Endothelial cell of umbilical vein (primary cell): ENCODE measurements around the gene HYOU1. TPM values are rescaled to one million over a fixed set of nuclear protein-coding genes. Genes with fewer than 3 reads are reported as not detected.

Source experiments
- BruUV-seq: library from RNA; stranded (reverse); fragments of 400-500 nt; replicated peaks from 2 replicates; lab custom pipeline; 2021; lab: Mats Ljungman, UMichigan
- CTCF ChIA-PET: fragments of 300-600, 350-600 bp; sonication (Branson Sonifier 250); formaldehyde crosslinking; loops from one replicate; lab custom pipeline; 2021; ENCODE audit warnings: antibody characterized with exemption, inconsistent platforms; lab: Charles Lee
- POLR2A ChIA-PET: fragments of 300-600, 350-600 bp; sonication (Branson Sonifier 250); formaldehyde crosslinking; loops from one replicate; lab custom pipeline; 2021; ENCODE audit warnings: antibody characterized with exemption, inconsistent platforms; lab: Charles Lee
- DNase-seq: peaks from one replicate; pipeline ENCODE4 v3.0.0-alpha.2; 2011; ENCODE audit warnings: low read depth, low spot score
- FAIRE-seq: peaks from 2 replicates; lab custom pipeline; 2011; peaks lifted over from hg19 to GRCh38; lab: Jason Lieb, UNC
- H2AFZ ChIP-seq: 2 replicates; pipeline ENCODE4 v1.6.0; 2012; ENCODE audit warnings: low read depth, low read length, control low read depth, inconsistent platforms
- H3K27ac ChIP-seq: 2 replicates; pipeline ENCODE4 v1.5.1; 2011; ENCODE audit warnings: low read depth, mild to moderate bottlenecking, control low read depth, low read length, moderate library complexity; ENCODE audit not compliant: insufficient read depth
- H3K27me3 ChIP-seq, 2 experiments: 2 replicates each; pipeline versions ENCODE4 v1.6.0 to v1.6.1; 2011; ENCODE audit warnings: low read length in 2 of 2, mixed read lengths in 1 of 2; ENCODE audit not compliant: control insufficient read depth in 2 of 2, insufficient read depth in 2 of 2
- H3K36me3 ChIP-seq, 2 experiments: 2 replicates in 1 of 2; 3 replicates in 1 of 2; pipeline ENCODE4 v1.5.1; 2011; ENCODE audit warnings: low read length in 2 of 2, mild to moderate bottlenecking in 1 of 2, moderate library complexity in 1 of 2; ENCODE audit not compliant: control insufficient read depth in 2 of 2, insufficient read depth in 2 of 2; ENCODE audit errors: extremely low read depth in 1 of 2
- H3K4me1 ChIP-seq: 3 replicates; pipeline ENCODE4 v1.5.1; 2011; ENCODE audit warnings: mild to moderate bottlenecking, low read length; ENCODE audit not compliant: control insufficient read depth, insufficient read depth; ENCODE audit errors: extremely low read depth
- H3K4me2 ChIP-seq: 2 replicates; pipeline ENCODE4 v1.6.1; 2011; ENCODE audit warnings: low read length, control low read depth, mixed read lengths; ENCODE audit not compliant: insufficient read depth
- H3K4me3 ChIP-seq, 3 experiments: fragments of 200-600 bp in 1 of 3; sonication (generic), shearing (Covaris generic) in 1 of 3; replicated peaks in 1 of 3; 2 replicates each; pipeline ENCODE4 v1.5.1; 2011 to 2016; ENCODE audit warnings: control low read depth in 3 of 3, low read length in 3 of 3, mild to moderate bottlenecking in 2 of 3, inconsistent platforms in 1 of 3, low read depth in 1 of 3, moderate library complexity in 1 of 3; ENCODE audit not compliant: insufficient read depth in 1 of 3
- H3K79me2 ChIP-seq: 2 replicates; pipeline ENCODE4 v1.6.0; 2012; ENCODE audit warnings: low read length, inconsistent platforms; ENCODE audit not compliant: control insufficient read depth, insufficient read depth
- H3K9ac ChIP-seq: replicated peaks from 2 replicates; pipeline ENCODE3; 2011; ENCODE audit warnings: low read length, control low read depth; ENCODE audit not compliant: insufficient read depth; ENCODE audit errors: extremely low read depth
- H3K9me1 ChIP-seq: replicated peaks from 3 replicates; pipeline ENCODE4 v1.6.0; 2011; ENCODE audit warnings: mild to moderate bottlenecking, low read length; ENCODE audit not compliant: control insufficient read depth, insufficient read depth; ENCODE audit errors: extremely low read depth
- H3K9me3 ChIP-seq: replicated peaks from 2 replicates; pipeline ENCODE4 v1.5.1; 2012; ENCODE audit warnings: low read length, inconsistent platforms; ENCODE audit not compliant: control insufficient read depth, insufficient read depth
- H4K20me1 ChIP-seq: replicated peaks from 2 replicates; pipeline ENCODE3; 2011; ENCODE audit warnings: mild to moderate bottlenecking, low read length; ENCODE audit not compliant: control insufficient read depth, insufficient read depth; ENCODE audit errors: extremely low read depth
- CTCF ChIP-seq, 2 donors: IDR thresholded peaks; 1 replicate in 1 of 2; 2 replicates in 1 of 2; pipeline ENCODE4 v1.5.1; 2011; ENCODE audit warnings: low read length in 2 of 2, mild to moderate bottlenecking in 2 of 2, moderate library complexity in 2 of 2, control low read depth in 1 of 2, inconsistent platforms in 1 of 2, low read depth in 1 of 2; ENCODE audit not compliant: insufficient read depth in 1 of 2; ENCODE audit errors: extremely low read depth in 1 of 2
- EZH2 ChIP-seq: IDR thresholded peaks from 2 replicates; pipeline ENCODE4 v1.6.1; 2012; ENCODE audit warnings: borderline replicate concordance, low read depth, mild to moderate bottlenecking, moderate library complexity, low read length, inconsistent platforms; ENCODE audit not compliant: severe bottlenecking
- FOS ChIP-seq: IDR thresholded peaks from 2 replicates; pipeline ENCODE4 v1.6.1; 2011; ENCODE audit warnings: mild to moderate bottlenecking, low read length, moderate library complexity, borderline replicate concordance; ENCODE audit not compliant: insufficient read depth
- GATA2 ChIP-seq: IDR thresholded peaks from 2 replicates; pipeline ENCODE4 v1.7.0; 2011; ENCODE audit warnings: low read depth, mild to moderate bottlenecking, moderate library complexity, mixed read lengths, low read length; ENCODE audit not compliant: insufficient read length, insufficient read depth
- JUN ChIP-seq: IDR thresholded peaks from 2 replicates; pipeline ENCODE4 v1.6.1; 2011; ENCODE audit warnings: borderline replicate concordance, low read depth; ENCODE audit not compliant: insufficient read length, insufficient read depth
- MYC ChIP-seq: IDR thresholded peaks from one replicate; pipeline ENCODE4 v1.6.1; 2011; ENCODE audit warnings: mild to moderate bottlenecking, low read depth, low read length
- POLR2A ChIP-seq: IDR thresholded peaks from 2 replicates; pipeline ENCODE4 v1.6.1; 2012; ENCODE audit warnings: low read depth, mild to moderate bottlenecking, control low read depth, low read length
- POLR2AphosphoS5 ChIP-seq: IDR thresholded peaks from 2 replicates; pipeline ENCODE4 v1.6.1; 2012; ENCODE audit warnings: low read depth, mild to moderate bottlenecking, control low read depth, low read length, moderate library complexity; ENCODE audit not compliant: insufficient read depth
- dilution Hi-C: fragments of 300-500 bp; cut with MboI; formaldehyde crosslinking; loops from one replicate; pipeline ENCODE4 v1.15.0; 2019; ENCODE audit warnings: low sequenced_read_pairs; ENCODE audit not compliant: extremely low pct_ligation_motif_present
- intact Hi-C: fragments of 100-400 bp; cut with micrococcal nuclease; formaldehyde crosslinking; loops from one replicate; pipeline ENCODE4 v1.10.0; 2022
- polyA plus RNA-seq, 4 experiments: library from polyadenylated mRNA; depleted of rRNA in 3 of 4; stranded (reverse) in 3 of 4; unstranded in 1 of 4; fragments of >200 nt; gene quantifications; 2 replicates each; pipeline versions ENCODE4 v1.2.1 to v1.2.3, GENCODE V29; 2011 to 2012; ENCODE audit warnings: missing spikeins in 1 of 4
- total RNA-seq: library from RNA; stranded (reverse); gene quantifications from 2 replicates; pipeline ENCODE4 v1.2.3, GENCODE V29; 2021
- TF ChIP-seq, protein P1 (sequence below): IDR thresholded peaks from 2 replicates; pipeline ENCODE4 v1.6.1; 2011; ENCODE audit not compliant: insufficient read depth, insufficient read length

The HYOU1 gene
- total and polyA plus RNA-seq, 2 donors (not counting 3 experiments of a cell fraction or from before 2014, with no cell fraction given): 302 to 318 TPM

DNA sequence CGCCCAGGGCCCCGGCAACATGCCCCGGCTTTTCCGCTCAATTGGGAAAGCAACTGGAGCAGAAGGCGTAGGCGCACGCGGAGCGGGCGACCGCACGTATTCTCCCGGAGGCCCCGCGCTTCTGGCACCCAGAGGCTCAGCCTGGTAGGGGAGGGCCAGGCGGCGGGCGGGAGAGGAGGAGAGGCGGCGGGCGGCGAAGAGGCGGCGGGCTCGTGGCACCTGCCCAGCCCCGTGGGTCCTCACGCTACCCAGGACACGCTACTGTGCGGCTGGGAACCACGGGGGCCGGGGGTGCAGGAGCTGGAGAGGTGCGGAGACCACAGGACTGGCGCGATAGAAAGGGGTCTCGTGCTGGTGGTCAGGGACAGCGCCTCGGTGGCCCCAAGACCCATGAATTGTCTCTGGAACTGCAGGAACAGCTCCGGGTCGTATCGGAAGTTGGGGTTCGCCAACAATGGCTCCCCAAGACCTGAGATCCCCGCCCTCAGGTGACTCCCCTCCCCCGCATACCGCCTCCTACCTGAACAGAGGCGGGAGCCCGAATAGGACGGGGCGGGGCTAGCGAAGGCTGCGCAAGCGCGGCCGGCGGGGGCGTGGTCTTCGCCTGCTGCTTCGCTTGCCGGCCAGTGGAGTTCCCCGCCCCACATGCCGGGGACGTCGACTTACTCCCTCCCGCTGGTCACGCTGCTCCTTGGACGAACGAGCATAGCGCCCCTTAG lies 26.5 kb downstream of the HYOU1 start, which contains the start of gene SLC37A4:
TSS of gene SLC37A4 (minus strand) at position 549 of the 719 bp plus-strand sequence.
- Histone ChIP-seq H3K4me3 (peak within 1 kb of the TSS; percentile 55 to 86 (median 60)), H3K36me3 (peaks cover 0 to 6% of the 10 kb centered on the region in 2 experiments), H3K9ac (peak within 1 kb of the TSS; percentile 31), H3K27me3 (no peaks in the 10 kb centered on the region), H3K9me3 (no peaks in the 10 kb centered on the region), H2AFZ (peak within 1 kb of the TSS; percentile 84), H3K4me1 (peaks cover 5% of the 10 kb centered on the region), H3K9me1 (no peaks in the 10 kb centered on the region), H4K20me1 (no peaks in the 10 kb centered on the region), H3K4me2 (peak within 1 kb of the TSS; percentile 65), H3K27ac (no peak within 1 kb of the TSS), H3K79me2 (no peaks in the 10 kb centered on the region)
- dilution Hi-C loops: no loop called here
- CTCF ChIA-PET: interaction anchor here (2.2 kb wide), 1 partner anchor 11 kb away, joined by 11 read pairs; the partner anchor contains the start of genes RPS25 and TRAPPC4
- TF ChIP-seq POLR2A (peak; percentile 65), POLR2AphosphoS5 (peak; percentile 63), GATA2 (no peak), JUN (no peak), EZH2 (no peak), FOS (no peak), CTCF (IDR thresholded peaks at IDR 0.05; ENCODE audit: extremely low read depth in 1 of 2, insufficient read depth in 1 of 2, low read depth in 1 of 2, low read length in 2 of 2) (peak in 1 of 2 donors; percentile 93), MYC (peak; percentile 68)
- TF ChIP-seq, protein P1, sequence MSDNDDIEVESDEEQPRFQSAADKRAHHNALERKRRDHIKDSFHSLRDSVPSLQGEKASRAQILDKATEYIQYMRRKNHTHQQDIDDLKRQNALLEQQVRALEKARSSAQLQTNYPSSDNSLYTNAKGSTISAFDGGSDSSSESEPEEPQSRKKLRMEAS: peak; percentile 96
- TSS peak; percentile 31 for BruUV-seq
- POLR2A ChIA-PET: interaction anchor here (0.6 kb wide), 1 partner anchor 212 kb away, joined by 3 read pairs; no protein-coding TSS in a partner anchor
- DNase-seq (peak; percentile 98), FAIRE-seq (peak; percentile 98)
- intact Hi-C loops: loop anchor here (1.0 kb wide), 2 partner anchors 12 to 27 kb away; partner anchors contain the start of genes HYOU1, RPS25 and TRAPPC4
